Endothelial cell of umbilical vein (primary cell): ENCODE measurements around the gene CACNA1C. TPM values are rescaled to one million over a fixed set of nuclear protein-coding genes. Genes with fewer than 3 reads are reported as not detected.

Experiments
- BruUV-seq: library from RNA; stranded (reverse); fragments of 400-500 nt; replicated peaks from 2 replicates; lab custom pipeline; 2021; lab: Mats Ljungman, UMichigan
- CTCF ChIA-PET: fragments of 300-600, 350-600 bp; sonication (Branson Sonifier 250); formaldehyde crosslinking; loops from one replicate; lab custom pipeline; 2021; ENCODE audit warnings: antibody characterized with exemption, inconsistent platforms; lab: Charles Lee
- POLR2A ChIA-PET: fragments of 300-600, 350-600 bp; sonication (Branson Sonifier 250); formaldehyde crosslinking; loops from one replicate; lab custom pipeline; 2021; ENCODE audit warnings: antibody characterized with exemption, inconsistent platforms; lab: Charles Lee
- DNase-seq: peaks from one replicate; pipeline ENCODE4 v3.0.0-alpha.2; 2011; ENCODE audit warnings: low read depth, low spot score
- FAIRE-seq: peaks from 2 replicates; lab custom pipeline; 2011; peaks lifted over from hg19 to GRCh38; lab: Jason Lieb, UNC
- H2AFZ ChIP-seq: 2 replicates; pipeline ENCODE4 v1.6.0; 2012; ENCODE audit warnings: low read depth, low read length, control low read depth, inconsistent platforms
- H3K27ac ChIP-seq: 2 replicates; pipeline ENCODE4 v1.5.1; 2011; ENCODE audit warnings: low read depth, mild to moderate bottlenecking, control low read depth, low read length, moderate library complexity; ENCODE audit not compliant: insufficient read depth
- H3K27me3 ChIP-seq, 2 experiments: 2 replicates each; pipeline versions ENCODE4 v1.6.0 to v1.6.1; 2011; ENCODE audit warnings: low read length in 2 of 2, mixed read lengths in 1 of 2; ENCODE audit not compliant: control insufficient read depth in 2 of 2, insufficient read depth in 2 of 2
- H3K36me3 ChIP-seq, 2 experiments: 2 replicates in 1 of 2; 3 replicates in 1 of 2; pipeline ENCODE4 v1.5.1; 2011; ENCODE audit warnings: low read length in 2 of 2, mild to moderate bottlenecking in 1 of 2, moderate library complexity in 1 of 2; ENCODE audit not compliant: control insufficient read depth in 2 of 2, insufficient read depth in 2 of 2; ENCODE audit errors: extremely low read depth in 1 of 2
- H3K4me1 ChIP-seq: 3 replicates; pipeline ENCODE4 v1.5.1; 2011; ENCODE audit warnings: mild to moderate bottlenecking, low read length; ENCODE audit not compliant: control insufficient read depth, insufficient read depth; ENCODE audit errors: extremely low read depth
- H3K4me2 ChIP-seq: 2 replicates; pipeline ENCODE4 v1.6.1; 2011; ENCODE audit warnings: low read length, control low read depth, mixed read lengths; ENCODE audit not compliant: insufficient read depth
- H3K4me3 ChIP-seq, 3 experiments: fragments of 200-600 bp in 1 of 3; sonication (generic), shearing (Covaris generic) in 1 of 3; replicated peaks in 1 of 3; 2 replicates each; pipeline ENCODE4 v1.5.1; 2011 to 2016; ENCODE audit warnings: control low read depth in 3 of 3, low read length in 3 of 3, mild to moderate bottlenecking in 2 of 3, inconsistent platforms in 1 of 3, low read depth in 1 of 3, moderate library complexity in 1 of 3; ENCODE audit not compliant: insufficient read depth in 1 of 3
- H3K79me2 ChIP-seq: 2 replicates; pipeline ENCODE4 v1.6.0; 2012; ENCODE audit warnings: low read length, inconsistent platforms; ENCODE audit not compliant: control insufficient read depth, insufficient read depth
- H3K9ac ChIP-seq: replicated peaks from 2 replicates; pipeline ENCODE3; 2011; ENCODE audit warnings: low read length, control low read depth; ENCODE audit not compliant: insufficient read depth; ENCODE audit errors: extremely low read depth
- H3K9me1 ChIP-seq: replicated peaks from 3 replicates; pipeline ENCODE4 v1.6.0; 2011; ENCODE audit warnings: mild to moderate bottlenecking, low read length; ENCODE audit not compliant: control insufficient read depth, insufficient read depth; ENCODE audit errors: extremely low read depth
- H3K9me3 ChIP-seq: replicated peaks from 2 replicates; pipeline ENCODE4 v1.5.1; 2012; ENCODE audit warnings: low read length, inconsistent platforms; ENCODE audit not compliant: control insufficient read depth, insufficient read depth
- H4K20me1 ChIP-seq: replicated peaks from 2 replicates; pipeline ENCODE3; 2011; ENCODE audit warnings: mild to moderate bottlenecking, low read length; ENCODE audit not compliant: control insufficient read depth, insufficient read depth; ENCODE audit errors: extremely low read depth
- EZH2 ChIP-seq: IDR thresholded peaks from 2 replicates; pipeline ENCODE4 v1.6.1; 2012; ENCODE audit warnings: borderline replicate concordance, low read depth, mild to moderate bottlenecking, moderate library complexity, low read length, inconsistent platforms; ENCODE audit not compliant: severe bottlenecking
- FOS ChIP-seq: IDR thresholded peaks from 2 replicates; pipeline ENCODE4 v1.6.1; 2011; ENCODE audit warnings: mild to moderate bottlenecking, low read length, moderate library complexity, borderline replicate concordance; ENCODE audit not compliant: insufficient read depth
- GATA2 ChIP-seq: IDR thresholded peaks from 2 replicates; pipeline ENCODE4 v1.7.0; 2011; ENCODE audit warnings: low read depth, mild to moderate bottlenecking, moderate library complexity, mixed read lengths, low read length; ENCODE audit not compliant: insufficient read length, insufficient read depth
- JUN ChIP-seq: IDR thresholded peaks from 2 replicates; pipeline ENCODE4 v1.6.1; 2011; ENCODE audit warnings: borderline replicate concordance, low read depth; ENCODE audit not compliant: insufficient read length, insufficient read depth
- MYC ChIP-seq: IDR thresholded peaks from one replicate; pipeline ENCODE4 v1.6.1; 2011; ENCODE audit warnings: mild to moderate bottlenecking, low read depth, low read length
- POLR2A ChIP-seq: IDR thresholded peaks from 2 replicates; pipeline ENCODE4 v1.6.1; 2012; ENCODE audit warnings: low read depth, mild to moderate bottlenecking, control low read depth, low read length
- POLR2AphosphoS5 ChIP-seq: IDR thresholded peaks from 2 replicates; pipeline ENCODE4 v1.6.1; 2012; ENCODE audit warnings: low read depth, mild to moderate bottlenecking, control low read depth, low read length, moderate library complexity; ENCODE audit not compliant: insufficient read depth
- dilution Hi-C: fragments of 300-500 bp; cut with MboI; formaldehyde crosslinking; loops from one replicate; pipeline ENCODE4 v1.15.0; 2019; ENCODE audit warnings: low sequenced_read_pairs; ENCODE audit not compliant: extremely low pct_ligation_motif_present
- intact Hi-C: fragments of 100-400 bp; cut with micrococcal nuclease; formaldehyde crosslinking; loops from one replicate; pipeline ENCODE4 v1.10.0; 2022
- polyA plus RNA-seq, 4 experiments: library from polyadenylated mRNA; depleted of rRNA in 3 of 4; stranded (reverse) in 3 of 4; unstranded in 1 of 4; fragments of >200 nt; gene quantifications; 2 replicates each; pipeline versions ENCODE4 v1.2.1 to v1.2.3, GENCODE V29; 2011 to 2012; ENCODE audit warnings: missing spikeins in 1 of 4
- total RNA-seq: library from RNA; stranded (reverse); gene quantifications from 2 replicates; pipeline ENCODE4 v1.2.3, GENCODE V29; 2021
- TF ChIP-seq, protein P1 (sequence below), 2 donors: IDR thresholded peaks; 1 replicate in 1 of 2; 2 replicates in 1 of 2; pipeline ENCODE4 v1.5.1; 2011; ENCODE audit warnings: low read length in 2 of 2, mild to moderate bottlenecking in 2 of 2, moderate library complexity in 2 of 2, control low read depth in 1 of 2, inconsistent platforms in 1 of 2, low read depth in 1 of 2; ENCODE audit not compliant: insufficient read depth in 1 of 2; ENCODE audit errors: extremely low read depth in 1 of 2
- TF ChIP-seq, protein P2 (sequence below): IDR thresholded peaks from 2 replicates; pipeline ENCODE4 v1.6.1; 2011; ENCODE audit not compliant: insufficient read depth, insufficient read length

The CACNA1C gene
- total and polyA plus RNA-seq, 2 donors (not counting 3 experiments of a cell fraction or from before 2014, with no cell fraction given): not detected

DNA sequence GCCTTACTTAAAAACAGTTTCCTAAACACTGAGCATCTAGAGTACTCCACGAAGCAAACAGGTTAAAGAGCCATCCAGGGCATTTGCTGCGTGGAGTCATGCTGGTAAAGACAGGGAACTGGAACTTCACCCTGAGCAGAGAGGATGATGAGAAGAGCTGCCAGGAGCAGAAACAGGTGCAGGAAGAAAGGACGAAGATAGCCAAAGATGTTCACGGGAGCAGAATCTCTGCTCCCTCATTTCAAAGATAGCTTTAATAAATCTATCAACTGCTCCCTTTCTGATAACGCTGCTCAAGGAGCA lies 461.2 kb downstream of the CACNA1C start:
- no peaks in the 10 kb centered on the region for H3K4me1 ChIP-seq
- intact Hi-C loops (no loop called here), dilution Hi-C loops (no loop called here)
- H3K27ac ChIP-seq: no peak overlapping the region
- H3K4me2 ChIP-seq: no peak overlapping the region
- no peak overlapping the region for H3K4me3 ChIP-seq
- BruUV-seq: no TSS peak
- H3K9ac ChIP-seq: no peak overlapping the region
- TF ChIP-seq, protein P1, sequence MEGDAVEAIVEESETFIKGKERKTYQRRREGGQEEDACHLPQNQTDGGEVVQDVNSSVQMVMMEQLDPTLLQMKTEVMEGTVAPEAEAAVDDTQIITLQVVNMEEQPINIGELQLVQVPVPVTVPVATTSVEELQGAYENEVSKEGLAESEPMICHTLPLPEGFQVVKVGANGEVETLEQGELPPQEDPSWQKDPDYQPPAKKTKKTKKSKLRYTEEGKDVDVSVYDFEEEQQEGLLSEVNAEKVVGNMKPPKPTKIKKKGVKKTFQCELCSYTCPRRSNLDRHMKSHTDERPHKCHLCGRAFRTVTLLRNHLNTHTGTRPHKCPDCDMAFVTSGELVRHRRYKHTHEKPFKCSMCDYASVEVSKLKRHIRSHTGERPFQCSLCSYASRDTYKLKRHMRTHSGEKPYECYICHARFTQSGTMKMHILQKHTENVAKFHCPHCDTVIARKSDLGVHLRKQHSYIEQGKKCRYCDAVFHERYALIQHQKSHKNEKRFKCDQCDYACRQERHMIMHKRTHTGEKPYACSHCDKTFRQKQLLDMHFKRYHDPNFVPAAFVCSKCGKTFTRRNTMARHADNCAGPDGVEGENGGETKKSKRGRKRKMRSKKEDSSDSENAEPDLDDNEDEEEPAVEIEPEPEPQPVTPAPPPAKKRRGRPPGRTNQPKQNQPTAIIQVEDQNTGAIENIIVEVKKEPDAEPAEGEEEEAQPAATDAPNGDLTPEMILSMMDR (IDR thresholded peaks at IDR 0.05; ENCODE audit: extremely low read depth in 1 of 2, insufficient read depth in 1 of 2, low read depth in 1 of 2, low read length in 2 of 2): no peak
- TF ChIP-seq EZH2 (no peak), MYC (no peak), POLR2A (no peak), JUN (no peak), GATA2 (no peak), POLR2AphosphoS5 (no peak), FOS (no peak)
- TF ChIP-seq, protein P2, sequence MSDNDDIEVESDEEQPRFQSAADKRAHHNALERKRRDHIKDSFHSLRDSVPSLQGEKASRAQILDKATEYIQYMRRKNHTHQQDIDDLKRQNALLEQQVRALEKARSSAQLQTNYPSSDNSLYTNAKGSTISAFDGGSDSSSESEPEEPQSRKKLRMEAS: no peak
- no peak overlapping the region for H2AFZ ChIP-seq
- FAIRE-seq: no peak
- ChIA-PET CTCF (no interaction called here), POLR2A (no interaction called here)
- no peaks in the 10 kb centered on the region for H3K9me3 ChIP-seq
- H3K36me3 ChIP-seq: no peaks in the 10 kb centered on the region
- H4K20me1 ChIP-seq: no peaks in the 10 kb centered on the region
- H3K79me2 ChIP-seq: no peaks in the 10 kb centered on the region
- H3K27me3 ChIP-seq: no peaks in the 10 kb centered on the region
- no peak for DNase-seq
- no peaks in the 10 kb centered on the region for H3K9me1 ChIP-seq
